Natural killer cell (primary cell): ENCODE data around the gene BTBD16. TPM values are rescaled to one million over a fixed set of nuclear protein-coding genes. Genes with fewer than 3 reads are reported as not detected.

ENCODE experiments used
- ATAC-seq, 3 donors: fragments of 150-1000 bp in 2 of 3; fragments of 200-7000 bp in 1 of 3; cut with Tn5 transposase; 1 replicate in 1 of 3; 2 replicates in 2 of 3; pipeline ENCODE4 v1.10.0; 2021; ENCODE audit warnings: mild to moderate bottlenecking in 2 of 3, moderate library complexity in 2 of 3
- DNase-seq, 2 donors: peaks; one replicate each; pipeline versions ENCODE4 v3.0.0 to v3.0.0-alpha.2; 2013 to 2021; ENCODE audit warnings: mixed read lengths in 1 of 2
- H3K27ac ChIP-seq: one replicate; pipeline ENCODE4 v1.5.1; 2013; ENCODE audit warnings: mild to moderate bottlenecking, low read length
- H3K27me3 ChIP-seq: one replicate; pipeline ENCODE4 v1.6.1; 2013; ENCODE audit warnings: low read length; ENCODE audit not compliant: control insufficient read depth, insufficient read depth
- H3K36me3 ChIP-seq: one replicate; pipeline ENCODE4 v1.6.1; 2013; ENCODE audit warnings: low read length; ENCODE audit not compliant: control insufficient read depth, insufficient read depth
- H3K4me1 ChIP-seq: one replicate; pipeline ENCODE4 v1.6.1; 2013; ENCODE audit warnings: low read length; ENCODE audit not compliant: control insufficient read depth, insufficient read depth
- H3K4me3 ChIP-seq: one replicate; pipeline ENCODE4 v1.5.1; 2013; ENCODE audit warnings: low read length
- H3K9me3 ChIP-seq: one replicate; pipeline ENCODE4 v1.6.1; 2013; ENCODE audit warnings: low read length; ENCODE audit not compliant: control insufficient read depth, insufficient read depth
- H3K27ac Mint-ChIP-seq, 2 donors: one replicate each; pipeline ENCODE4 v1.8.0; 2022; ENCODE audit warnings: mild to moderate bottlenecking in 2 of 2, mixed read lengths in 2 of 2, moderate library complexity in 1 of 2
- H3K27me3 Mint-ChIP-seq, 2 donors: one replicate each; pipeline ENCODE4 v1.8.0; 2022; ENCODE audit warnings: low read depth in 2 of 2, mixed read lengths in 2 of 2
- H3K36me3 Mint-ChIP-seq: one replicate; pipeline ENCODE4 v1.8.0; 2022; ENCODE audit warnings: mixed read lengths
- H3K4me1 Mint-ChIP-seq, 2 donors: one replicate each; pipeline ENCODE4 v1.8.0; 2022; ENCODE audit warnings: mixed read lengths in 2 of 2
- H3K4me3 Mint-ChIP-seq: one replicate; pipeline ENCODE4 v1.8.0; 2022; ENCODE audit warnings: mild to moderate bottlenecking, moderate library complexity, mixed read lengths
- H3K9me3 Mint-ChIP-seq, 2 donors: one replicate each; pipeline ENCODE4 v1.8.0; 2022; ENCODE audit warnings: mixed read lengths in 2 of 2
- WGBS: methylation state at CpG from one replicate; pipeline ENCODE4 v1.1.7; 2013; ENCODE audit warnings: missing lambda C conversion rate; ENCODE audit not compliant: insufficient coverage; 5-methylcytosine and 5-hydroxymethylcytosine counted together
- intact Hi-C: fragments of 100-400 bp; cut with micrococcal nuclease; formaldehyde crosslinking; loops from one replicate; pipeline ENCODE4 v1.14.2; 2022
- total RNA-seq, 4 donors: library from RNA; stranded (reverse); fragments of 120-200 nt in 1 of 4; gene quantifications; one replicate each; pipeline versions ENCODE4 v1.2.3 to v1.2.4, GENCODE V29; 2013 to 2022
- TF ChIP-seq, protein P1 (sequence below): fragments of 200-600 bp; IDR thresholded peaks from one replicate; pipeline ENCODE4 v1.8.0; 2022; ENCODE audit warnings: antibody characterized with exemption

BTBD16 gene
- total RNA-seq, 3 donors from 2014 or later (not counting 1 experiment from before 2014, with no cell fraction given) = not detected

- Mint-ChIP-seq H3K27me3 (peaks cover 4 to 7% of the 10 kb centered on the region in 2 donors), H3K36me3 (no peaks in the 10 kb centered on the region), H3K4me1 (peaks cover 47 to 51% of the 10 kb centered on the region in 2 donors), H3K4me3 (peak overlapping the region; percentile 97), H3K27ac (peak overlapping the region; percentile 98 to 99), H3K9me3 (no peaks in the 10 kb centered on the region)
- no peak for DNase-seq
- intact Hi-C loops = loop anchor here (1.0 kb wide), 1 partner anchor 47 kb away; no protein-coding TSS in a partner anchor
- ATAC-seq = no peak
- Histone ChIP-seq H3K9me3 (no peaks in the 10 kb centered on the region), H3K4me1 (peaks cover 8% of the 10 kb centered on the region), H3K27ac (peak overlapping the region; percentile 86), H3K4me3 (peak overlapping the region; percentile 64), H3K36me3 (peaks cover 2% of the 10 kb centered on the region), H3K27me3 (no peaks in the 10 kb centered on the region)
- 0% methylated on average over 7 of the region's 7 CpGs for WGBS
- TF ChIP-seq, protein P1, sequence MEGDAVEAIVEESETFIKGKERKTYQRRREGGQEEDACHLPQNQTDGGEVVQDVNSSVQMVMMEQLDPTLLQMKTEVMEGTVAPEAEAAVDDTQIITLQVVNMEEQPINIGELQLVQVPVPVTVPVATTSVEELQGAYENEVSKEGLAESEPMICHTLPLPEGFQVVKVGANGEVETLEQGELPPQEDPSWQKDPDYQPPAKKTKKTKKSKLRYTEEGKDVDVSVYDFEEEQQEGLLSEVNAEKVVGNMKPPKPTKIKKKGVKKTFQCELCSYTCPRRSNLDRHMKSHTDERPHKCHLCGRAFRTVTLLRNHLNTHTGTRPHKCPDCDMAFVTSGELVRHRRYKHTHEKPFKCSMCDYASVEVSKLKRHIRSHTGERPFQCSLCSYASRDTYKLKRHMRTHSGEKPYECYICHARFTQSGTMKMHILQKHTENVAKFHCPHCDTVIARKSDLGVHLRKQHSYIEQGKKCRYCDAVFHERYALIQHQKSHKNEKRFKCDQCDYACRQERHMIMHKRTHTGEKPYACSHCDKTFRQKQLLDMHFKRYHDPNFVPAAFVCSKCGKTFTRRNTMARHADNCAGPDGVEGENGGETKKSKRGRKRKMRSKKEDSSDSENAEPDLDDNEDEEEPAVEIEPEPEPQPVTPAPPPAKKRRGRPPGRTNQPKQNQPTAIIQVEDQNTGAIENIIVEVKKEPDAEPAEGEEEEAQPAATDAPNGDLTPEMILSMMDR = no peak
These were observed 104.6 kb downstream of the BTBD16 start for GRCh38 chr10:122375679-122376160.

DNA sequence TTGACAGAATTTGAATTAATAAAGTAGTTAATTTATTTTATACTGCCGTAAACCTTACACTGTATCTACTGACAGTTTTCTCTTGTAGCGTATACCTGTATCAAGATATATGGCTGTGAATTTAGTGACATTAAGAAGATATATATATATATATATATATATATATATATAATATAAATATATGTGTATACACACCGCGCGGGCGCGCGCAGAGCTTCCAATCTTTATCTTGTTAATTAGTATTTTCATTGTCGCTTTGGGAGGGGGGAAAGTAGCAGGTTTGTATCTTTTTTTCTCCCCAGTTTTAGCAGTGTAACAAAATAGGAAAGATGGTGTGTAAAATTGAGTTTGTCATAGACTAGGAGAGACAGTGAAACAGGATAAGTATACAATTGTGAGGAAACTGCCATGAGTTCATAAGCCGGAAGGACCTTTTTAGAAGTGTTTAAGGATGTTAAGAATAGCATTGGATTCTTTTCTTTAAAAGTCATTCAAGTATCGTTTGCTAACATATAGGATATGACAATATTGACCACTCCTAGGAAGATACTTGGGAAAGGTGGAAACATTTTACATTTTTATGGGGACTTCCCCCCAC lies 105.4 kb downstream of the BTBD16 start:
- H3K27ac Mint-ChIP-seq = peak overlapping the region; percentile 98 to 99
- H3K4me3 Mint-ChIP-seq = peak overlapping the region; percentile 11
- no peaks in the 10 kb centered on the region for H3K36me3 Mint-ChIP-seq
- H3K4me3 ChIP-seq = no peak overlapping the region
- peaks cover 2% of the 10 kb centered on the region for H3K36me3 ChIP-seq
- intact Hi-C loops = no loop called here
- H3K4me1 Mint-ChIP-seq = peaks cover 54 to 59% of the 10 kb centered on the region in 2 donors
- WGBS = 100% methylated on average over 2 of the region's 11 CpGs
- peaks cover 8% of the 10 kb centered on the region for H3K4me1 ChIP-seq
- no peaks in the 10 kb centered on the region for H3K27me3 ChIP-seq
- no peak overlapping the region for H3K27ac ChIP-seq
- TF ChIP-seq, protein P1 = no peak
- no peaks in the 10 kb centered on the region for H3K9me3 Mint-ChIP-seq
- no peak for ATAC-seq
- no peaks in the 10 kb centered on the region for H3K27me3 Mint-ChIP-seq
- H3K9me3 ChIP-seq = no peaks in the 10 kb centered on the region
- no peak for DNase-seq

DNA sequence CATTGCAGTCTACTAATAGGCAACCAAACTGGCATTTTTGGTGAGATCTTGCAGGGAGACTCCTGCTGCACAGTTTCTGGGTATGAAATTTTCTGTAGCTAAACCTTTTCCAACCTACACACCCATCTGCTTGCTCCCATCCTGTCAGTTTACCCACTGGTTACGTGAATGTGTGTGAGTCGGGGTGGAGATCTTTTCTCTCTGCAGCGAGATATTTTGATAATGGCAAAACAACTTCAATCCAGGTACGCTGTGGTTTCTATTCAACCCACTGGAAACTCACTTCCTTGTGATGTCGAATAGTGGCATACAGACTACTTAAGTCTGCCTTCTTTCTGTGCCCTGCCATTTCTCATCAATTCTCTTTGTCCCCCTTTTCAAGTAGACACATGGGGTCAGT lies 107.9 kb downstream of the BTBD16 start:
- TF ChIP-seq, protein P1 = no peak
- no peaks in the 10 kb centered on the region for H3K9me3 Mint-ChIP-seq
- no peak for ATAC-seq
- Histone ChIP-seq H3K4me3 (no peak overlapping the region), H3K27me3 (no peaks in the 10 kb centered on the region), H3K36me3 (peaks cover 2% of the 10 kb centered on the region), H3K27ac (no peak overlapping the region), H3K4me1 (peaks cover 3% of the 10 kb centered on the region), H3K9me3 (no peaks in the 10 kb centered on the region)
- peak overlapping the region; percentile 4 to 25 for H3K27ac Mint-ChIP-seq
- H3K27me3 Mint-ChIP-seq = no peaks in the 10 kb centered on the region
- H3K4me3 Mint-ChIP-seq = peak overlapping the region; percentile 21
- no peaks in the 10 kb centered on the region for H3K36me3 Mint-ChIP-seq
- intact Hi-C loops = no loop called here
- H3K4me1 Mint-ChIP-seq = peaks cover 62 to 63% of the 10 kb centered on the region in 2 donors
- peak in 1 of 2 donors; percentile 37 for DNase-seq
- 92% methylated on average over 5 of the region's 5 CpGs for whole genome bisulfite sequencing
